Adrenal gland (tissue), 12 donors: ENCODE results near the gene CENPB. TPM values are rescaled to one million over a fixed set of nuclear protein-coding genes. Genes with fewer than 3 reads are reported as not detected.

ENCODE experiments used
- DNase-seq, 7 donors: peaks; one replicate each; pipeline ENCODE4 v3.0.0-alpha.2; 2019 to 2020
- H3K27ac ChIP-seq, 5 donors: fragments of 200-600 bp; sonication (generic) in 4 of 5; 1 replicate in 3 of 5; 2 replicates in 2 of 5; pipeline versions ENCODE4 v1.5.1 to v1.8.0; 2016 to 2020; ENCODE audit warnings: mild to moderate bottlenecking in 1 of 5
- H3K27me3 ChIP-seq: fragments of 200-600 bp; 2 replicates; pipeline ENCODE4 v1.8.0; 2021
- H3K36me3 ChIP-seq, 2 donors: fragments of 200-600 bp; replicated peaks in 1 of 2; 1 replicate in 1 of 2; 2 replicates in 1 of 2; pipeline versions ENCODE4 v1.5.1 to v1.8.0; 2018 to 2022
- H3K4me1 ChIP-seq, 2 donors: fragments of 200-600 bp; replicated peaks in 1 of 2; 1 replicate in 1 of 2; 2 replicates in 1 of 2; pipeline versions ENCODE4 v1.5.1 to v1.8.0; 2018 to 2021
- H3K4me3 ChIP-seq, 4 donors: fragments of 200-600 bp; sonication (generic) in 3 of 4; one replicate each; pipeline ENCODE4 v1.5.1; 2016 to 2018
- H3K9me3 ChIP-seq, 3 donors: fragments of 200-600 bp; sonication (generic) in 1 of 3; replicated peaks in 1 of 3; 1 replicate in 2 of 3; 2 replicates in 1 of 3; pipeline versions ENCODE4 v1.5.1 to v1.8.0; 2016 to 2021
- POLR2A ChIP-seq, 2 donors: fragments of 450-650 bp; IDR thresholded peaks; one replicate each; pipeline ENCODE4 v1.6.1; 2017; ENCODE audit warnings: antibody characterized with exemption in 2 of 2, mild to moderate bottlenecking in 2 of 2, moderate library complexity in 1 of 2
- WGBS, 4 donors: extraction: QIAGEN DNeasy Blood & Tissue Kit in 2 of 4; methylation state at CpG; one replicate each; pipeline versions ENCODE4 v1.1.5 to v1.1.7; 2013 to 2017; 5-methylcytosine and 5-hydroxymethylcytosine counted together
- intact Hi-C, 2 donors: fragments of 100-400 bp; cut with DNase I; formaldehyde crosslinking; loops; one replicate each; pipeline versions ENCODE4 v1.14.1 to v1.15.0; 2022 to 2023
- polyA plus RNA-seq, 3 donors: library from polyadenylated mRNA; stranded (reverse); fragments of 200-250 nt in 2 of 3; fragments of 350-450 nt in 1 of 3; fragmentation: Illumina TruSeq in 1 of 3; extraction: RNeasy Lipid Tissue Mini Kit (QIAGEN cat#74804) in 1 of 3; gene quantifications; one replicate each; pipeline ENCODE4 v1.2.3, GENCODE V29; 2013 to 2014
- total RNA-seq, 9 donors: library from RNA; depleted of rRNA in 4 of 9; stranded (reverse); fragments of >200 nt in 4 of 9; fragments of 120-200 nt in 1 of 9; fragmentation: NEBNext Ultra II Directional in 1 of 9; extraction: Animal tissue kit (Norgen Biotek cat#: 25700) in 1 of 9; gene quantifications; one replicate each; pipeline versions ENCODE4 v1.1.0 to v1.2.4, GENCODE V29; 2013 to 2023
- TF ChIP-seq, protein P1 (sequence below), 6 experiments: fragments of 450-650 bp in 4 of 6; fragments of 200-600 bp in 2 of 6; sonication (generic) in 1 of 6; IDR thresholded peaks; 1 replicate in 5 of 6; 2 replicates in 1 of 6; pipeline versions ENCODE4 v1.5.1 to v1.8.0; 2016 to 2021; ENCODE audit warnings: antibody characterized with exemption in 6 of 6, mild to moderate bottlenecking in 2 of 6, moderate library complexity in 1 of 6
- donor health status: healthy with polysubstance abuse.
- donor health status: Bipolar disorder and iron deficiency.
- donor health status: DM: yes; HTN: yes; CAD: no.
- donor health status: DM: no; HTN: no; CAD: no.
- donor health status: DM: no; HTN: no; CAD: no.
- donor health status: DM: yes; HTN: yes; CAD: no.

CENPB gene
- total and polyA plus RNA-seq, 12 donors: 25.8 to 112 (median 82.2) TPM

DNA sequence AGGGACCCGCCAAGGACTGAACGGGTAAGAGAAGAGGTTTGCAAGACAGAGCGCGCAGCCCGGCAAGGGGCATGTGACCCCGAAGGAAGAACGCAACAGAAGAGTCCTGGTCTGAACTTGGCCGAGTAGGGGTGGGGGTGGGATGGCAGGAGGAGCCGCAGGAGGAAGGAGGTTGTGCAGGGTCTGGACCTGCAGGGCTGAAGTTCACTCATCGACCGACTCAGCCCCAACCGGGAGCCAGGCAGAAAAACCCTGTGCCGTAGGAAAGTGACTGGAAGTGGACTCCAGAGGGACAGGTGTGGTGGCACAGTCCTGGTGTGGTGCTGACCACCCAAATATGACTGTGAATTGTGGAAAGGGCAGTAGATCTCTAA lies 34.2 kb downstream of the CENPB start:
- 39 to 47% (median 43%) methylated on average over 13 of the region's 13 CpGs for WGBS, 4 donors
- TF ChIP-seq, protein P1, sequence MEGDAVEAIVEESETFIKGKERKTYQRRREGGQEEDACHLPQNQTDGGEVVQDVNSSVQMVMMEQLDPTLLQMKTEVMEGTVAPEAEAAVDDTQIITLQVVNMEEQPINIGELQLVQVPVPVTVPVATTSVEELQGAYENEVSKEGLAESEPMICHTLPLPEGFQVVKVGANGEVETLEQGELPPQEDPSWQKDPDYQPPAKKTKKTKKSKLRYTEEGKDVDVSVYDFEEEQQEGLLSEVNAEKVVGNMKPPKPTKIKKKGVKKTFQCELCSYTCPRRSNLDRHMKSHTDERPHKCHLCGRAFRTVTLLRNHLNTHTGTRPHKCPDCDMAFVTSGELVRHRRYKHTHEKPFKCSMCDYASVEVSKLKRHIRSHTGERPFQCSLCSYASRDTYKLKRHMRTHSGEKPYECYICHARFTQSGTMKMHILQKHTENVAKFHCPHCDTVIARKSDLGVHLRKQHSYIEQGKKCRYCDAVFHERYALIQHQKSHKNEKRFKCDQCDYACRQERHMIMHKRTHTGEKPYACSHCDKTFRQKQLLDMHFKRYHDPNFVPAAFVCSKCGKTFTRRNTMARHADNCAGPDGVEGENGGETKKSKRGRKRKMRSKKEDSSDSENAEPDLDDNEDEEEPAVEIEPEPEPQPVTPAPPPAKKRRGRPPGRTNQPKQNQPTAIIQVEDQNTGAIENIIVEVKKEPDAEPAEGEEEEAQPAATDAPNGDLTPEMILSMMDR (IDR thresholded peaks at IDR 0.05): no peak
- TF ChIP-seq POLR2A (IDR thresholded peaks at IDR 0.05): no peak
- Histone ChIP-seq H3K27ac (peak overlapping the region in 1 of 5 donors; percentile 40), H3K9me3 (no peaks in the 10 kb centered on the region), H3K27me3 (no peaks in the 10 kb centered on the region), H3K4me3 (peak overlapping the region in 1 of 4 donors; percentile 44), H3K36me3 (no peaks in the 10 kb centered on the region), H3K4me1 (peaks cover 0 to 5% of the 10 kb centered on the region in 2 donors)
- DNase-seq: no peak
- intact Hi-C loops: no loop called here

- intact Hi-C loops: no loop called here
- H3K9me3 ChIP-seq: no peaks in the 10 kb centered on the region
Measured at GRCh38 chr20:3751675-3752385, 34.7 kb downstream of the CENPB start.

GRCh38 chr20:3751305-3751674 lies 35.2 kb downstream of the CENPB start:
- Histone ChIP-seq H3K27me3 (no peaks in the 10 kb centered on the region), H3K27ac (no peak overlapping the region), H3K4me3 (peak overlapping the region in 1 of 4 donors; percentile 44), H3K9me3 (no peaks in the 10 kb centered on the region), H3K4me1 (peaks cover 0 to 5% of the 10 kb centered on the region in 2 donors), H3K36me3 (no peaks in the 10 kb centered on the region)
- no peak for DNase-seq
- WGBS, 4 donors: 60 to 83% (median 73%) methylated on average over 5 to 31 of the region's 31 CpGs
- intact Hi-C loops: no loop called here
- TF ChIP-seq POLR2A (IDR thresholded peaks at IDR 0.05): no peak
- TF ChIP-seq, protein P1 (IDR thresholded peaks at IDR 0.05): no peak

More at GRCh38 chr20:3751675-3752385, 34.7 kb downstream of the CENPB start:
- no peaks in the 10 kb centered on the region for H3K36me3 ChIP-seq
- H3K27me3 ChIP-seq: no peaks in the 10 kb centered on the region
- H3K4me3 ChIP-seq: peak overlapping the region in 1 of 4 donors; percentile 44
- peaks cover 0 to 5% of the 10 kb centered on the region in 2 donors for H3K4me1 ChIP-seq
- peak; percentile 56 to 83 (median 75) for DNase-seq
- H3K27ac ChIP-seq: no peak overlapping the region
- TF ChIP-seq, protein P1 (IDR thresholded peaks at IDR 0.05): no peak
- TF ChIP-seq POLR2A (IDR thresholded peaks at IDR 0.05): no peak
- WGBS, 4 donors: 35 to 68% (median 43%) methylated on average over 31 to 95 of the region's 95 CpGs

DNA sequence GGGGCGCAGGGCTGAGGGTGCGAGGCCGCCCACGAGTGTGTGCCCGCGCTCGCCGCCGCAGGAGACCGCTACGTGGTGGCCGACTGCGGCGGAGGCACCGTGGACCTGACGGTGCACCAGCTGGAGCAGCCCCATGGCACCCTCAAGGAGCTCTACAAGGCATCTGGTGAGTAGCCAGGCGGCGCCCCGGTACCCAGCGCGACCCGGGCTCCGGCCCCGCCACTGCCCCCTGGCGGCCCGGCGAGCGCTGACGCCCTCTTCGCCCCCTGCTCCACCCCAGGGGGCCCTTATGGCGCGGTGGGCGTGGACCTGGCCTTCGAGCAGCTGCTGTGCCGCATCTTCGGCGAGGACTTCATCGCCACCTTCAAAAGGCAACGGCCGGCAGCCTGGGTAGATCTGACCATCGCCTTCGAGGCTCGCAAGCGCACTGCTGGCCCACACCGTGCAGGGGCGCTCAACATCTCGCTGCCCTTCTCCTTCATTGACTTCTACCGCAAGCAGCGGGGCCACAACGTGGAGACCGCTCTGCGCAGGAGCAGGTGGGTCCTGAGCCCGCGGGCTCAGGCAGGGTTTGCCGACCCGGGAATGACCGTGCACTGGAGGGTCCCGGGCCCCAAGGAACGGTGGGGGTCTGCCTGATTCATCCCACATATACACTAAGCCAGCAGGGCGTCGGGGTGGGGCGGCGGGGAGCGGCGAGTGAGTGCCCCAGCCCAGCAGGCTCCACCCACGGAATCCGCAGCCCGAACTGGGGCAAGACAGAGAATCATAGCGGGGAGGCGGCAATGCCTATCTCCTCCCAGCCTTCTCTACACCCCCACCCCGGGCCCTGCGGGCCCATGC lies 36.6 kb downstream of the CENPB start:
- intact Hi-C loops: no loop called here
- H3K4me3 ChIP-seq: no peak overlapping the region
- WGBS, 4 donors: 30 to 55% (median 47%) methylated on average over 4 to 72 of the region's 72 CpGs
- no peaks in the 10 kb centered on the region for H3K36me3 ChIP-seq
- no peaks in the 10 kb centered on the region for H3K27me3 ChIP-seq
- peaks cover 0 to 5% of the 10 kb centered on the region in 2 donors for H3K4me1 ChIP-seq
- H3K27ac ChIP-seq: no peak overlapping the region
- no peaks in the 10 kb centered on the region for H3K9me3 ChIP-seq
- TF ChIP-seq, protein P1 (IDR thresholded peaks at IDR 0.05): peak; percentile 47 to 73 (median 50)
- no peak for TF ChIP-seq POLR2A (IDR thresholded peaks at IDR 0.05)
- peak in 2 of 7 donors; percentile 46 to 51 for DNase-seq
